ENCODE measurements around the gene SUPT4H1. TPM values are rescaled to one million over a fixed set of nuclear protein-coding genes. Genes with fewer than 3 reads are reported as not detected.

Gene SUPT4H1
- total and polyA plus RNA-seq, 9 of the 15 experiments (the other 6 are each of a cell fraction or from before 2014, with no cell fraction given), result 62.1 to 320 (median 117) TPM

GRCh38 chr17:58328195-58329034 lies 23.6 kb downstream of the SUPT4H1 start, which contains the start of gene TSPOAP1 (continued):
- TF ChIP-seq E2F4 (CRISPR knock-in tag; IDR thresholded peaks at IDR 0.05; ENCODE audit: low read depth) (peak; percentile 35; the same call in 1 of the 2 replicates), ETS1 (conservative IDR thresholded peaks at IDR 0.05; ENCODE audit: control insufficient read depth, low read depth, low read length) (0 out of 2 replicates have a peak, but pooled peaks have one; percentile 43), MXI1 (IDR thresholded peaks at IDR 0.05; ENCODE audit: low read depth, low read length) (peak; percentile 55), DDX20 (tag; IDR thresholded peaks at IDR 0.05; ENCODE audit: low read depth) (no peak), ZNF354B (CRISPR knock-in tag; IDR thresholded peaks at IDR 0.05) (no peak), SMAD3 (CRISPR knock-in tag; conservative IDR thresholded peaks at IDR 0.05) (0 out of 2 replicates have a peak, but pooled peaks have one; percentile 5), RFX7 (CRISPR knock-in tag; IDR thresholded peaks at IDR 0.05) (no peak), EGR1 (conservative IDR thresholded peaks at IDR 0.05) (peak; percentile 72), ELK3 (CRISPR knock-in tag; IDR thresholded peaks at IDR 0.05) (no peak), POLR2H (tag; IDR thresholded peaks at IDR 0.05; ENCODE audit: low read depth) (no peak), GTF2B (IDR thresholded peaks at IDR 0.05; ENCODE audit: extremely low read depth, insufficient read length) (no peak), EWSR1 (IDR thresholded peaks at IDR 0.05; ENCODE audit: borderline replicate concordance, low read depth, partially characterized antibody) (peak; percentile 64), ZNF76 (CRISPR knock-in tag; IDR thresholded peaks at IDR 0.05; ENCODE audit: borderline replicate concordance) (no peak), SIX5 (IDR thresholded peaks at IDR 0.05; ENCODE audit: borderline replicate concordance in 1 of 2, insufficient read depth in 1 of 2, low read depth in 1 of 2, low read length in 2 of 2) (no peak), THAP12 (CRISPR knock-in tag; IDR thresholded peaks at IDR 0.05) (peak; percentile 15; the same call in 1 of the 2 replicates), XRCC3 (IDR thresholded peaks at IDR 0.05) (no peak), BRD9 (IDR thresholded peaks at IDR 0.05; ENCODE audit: low read depth, partially characterized antibody) (no peak)
